MCF 10A (cell line): Measurements from ENCODE around the gene FOXK1. TPM values are rescaled to one million over a fixed set of nuclear protein-coding genes. Genes with fewer than 3 reads are reported as not detected.

Experiments used
- BruUV-seq: library from RNA; stranded (reverse); fragments of 400-500 nt; replicated peaks from 2 replicates; lab custom pipeline; 2021; lab: Mats Ljungman, UMichigan
- CTCF ChIA-PET: fragments of 300-600 bp; sonication (Branson Sonifier 250); formaldehyde crosslinking; extraction: SDS; loops from one replicate; lab custom pipeline; 2021; ENCODE audit warnings: antibody characterized with exemption, inconsistent platforms; lab: Yijun Ruan, JAX
- POLR2A ChIA-PET: fragments of 300-600, 350-650 bp; sonication (Branson Sonifier 250); formaldehyde crosslinking; extraction: SDS; loops from one replicate; lab custom pipeline; 2020; ENCODE audit warnings: antibody characterized with exemption, inconsistent platforms; lab: Yijun Ruan, JAX
- DNase-seq: peaks from one replicate; pipeline ENCODE4 v3.0.0-alpha.2; 2018; ENCODE audit not compliant: unreplicated experiment
- H3K27ac Mint-ChIP-seq: one replicate; pipeline ENCODE4 v1.8.0; 2022; ENCODE audit warnings: mild to moderate bottlenecking, low read depth, mixed read lengths; ENCODE audit not compliant: unreplicated experiment
- H3K27me3 Mint-ChIP-seq: one replicate; pipeline ENCODE4 v1.8.0; 2022; ENCODE audit warnings: mixed read lengths; ENCODE audit not compliant: insufficient read depth, unreplicated experiment
- H3K36me3 Mint-ChIP-seq: one replicate; pipeline ENCODE4 v1.8.0; 2022; ENCODE audit warnings: mild to moderate bottlenecking, moderate library complexity, mixed read lengths; ENCODE audit not compliant: insufficient read depth, unreplicated experiment
- H3K4me1 Mint-ChIP-seq: one replicate; pipeline ENCODE4 v1.8.0; 2022; ENCODE audit warnings: mixed read lengths; ENCODE audit not compliant: insufficient read depth, unreplicated experiment
- H3K4me3 Mint-ChIP-seq: one replicate; pipeline ENCODE4 v1.8.0; 2022; ENCODE audit warnings: mild to moderate bottlenecking, moderate library complexity, mixed read lengths; ENCODE audit not compliant: unreplicated experiment
- H3K9me3 Mint-ChIP-seq: one replicate; pipeline ENCODE4 v1.8.0; 2022; ENCODE audit warnings: mixed read lengths; ENCODE audit not compliant: unreplicated experiment
- intact Hi-C: fragments of 100-400 bp; cut with micrococcal nuclease; formaldehyde crosslinking; loops from 2 replicates; pipeline ENCODE4 v1.14.1; 2022
- microRNA-seq: library from miRNA; unstranded; fragments of <30 nt; microRNA quantifications from one replicate; pipeline ENCODE4 v1.2.0, GENCODE V29; 2022
- total RNA-seq: library from RNA; stranded (reverse); gene quantifications from 2 replicates; pipeline ENCODE4 v1.2.3, GENCODE V29; 2022
- TF ChIP-seq, protein P1 (sequence below): fragments of 200-600 bp; IDR thresholded peaks from one replicate; pipeline ENCODE4 v1.8.0; 2022; ENCODE audit warnings: antibody characterized with exemption, mild to moderate bottlenecking; ENCODE audit not compliant: unreplicated experiment

The FOXK1 gene
- total RNA-seq, 1 experiment from 2014 or later = 37.7 TPM

DNA sequence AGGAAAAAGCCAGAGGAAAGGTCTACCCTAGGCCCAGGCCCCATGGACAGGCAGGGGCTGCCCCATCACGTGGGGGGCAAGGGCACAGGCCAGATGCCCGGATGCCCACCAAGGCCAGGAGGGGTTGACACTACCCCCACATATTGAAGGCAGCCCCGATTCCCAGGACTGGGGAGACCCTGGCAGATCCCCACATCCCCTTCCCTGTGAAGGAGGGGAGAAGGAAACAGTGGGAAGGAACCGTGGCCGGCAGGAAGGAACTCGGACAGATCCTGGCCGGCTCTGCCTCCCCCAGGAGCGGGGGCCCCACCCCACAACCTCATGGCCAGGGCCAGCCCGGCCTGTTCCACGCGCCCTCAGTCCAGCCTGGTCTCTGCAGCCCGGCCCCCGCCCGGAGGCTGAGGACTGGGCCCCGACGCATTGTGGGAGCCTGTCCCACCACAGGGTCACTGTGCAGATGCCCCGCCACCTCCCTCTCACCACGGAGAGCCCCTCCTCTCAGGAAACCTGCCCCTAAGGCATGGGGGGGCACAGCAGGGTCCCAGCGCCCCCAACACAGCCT lies 138.4 kb downstream of the FOXK1 start:
- CTCF ChIA-PET = no interaction called here
- peaks cover 11% of the 10 kb centered on the region for H3K27me3 Mint-ChIP-seq
- no peak overlapping the region for H3K4me3 Mint-ChIP-seq
- TF ChIP-seq, protein P1, sequence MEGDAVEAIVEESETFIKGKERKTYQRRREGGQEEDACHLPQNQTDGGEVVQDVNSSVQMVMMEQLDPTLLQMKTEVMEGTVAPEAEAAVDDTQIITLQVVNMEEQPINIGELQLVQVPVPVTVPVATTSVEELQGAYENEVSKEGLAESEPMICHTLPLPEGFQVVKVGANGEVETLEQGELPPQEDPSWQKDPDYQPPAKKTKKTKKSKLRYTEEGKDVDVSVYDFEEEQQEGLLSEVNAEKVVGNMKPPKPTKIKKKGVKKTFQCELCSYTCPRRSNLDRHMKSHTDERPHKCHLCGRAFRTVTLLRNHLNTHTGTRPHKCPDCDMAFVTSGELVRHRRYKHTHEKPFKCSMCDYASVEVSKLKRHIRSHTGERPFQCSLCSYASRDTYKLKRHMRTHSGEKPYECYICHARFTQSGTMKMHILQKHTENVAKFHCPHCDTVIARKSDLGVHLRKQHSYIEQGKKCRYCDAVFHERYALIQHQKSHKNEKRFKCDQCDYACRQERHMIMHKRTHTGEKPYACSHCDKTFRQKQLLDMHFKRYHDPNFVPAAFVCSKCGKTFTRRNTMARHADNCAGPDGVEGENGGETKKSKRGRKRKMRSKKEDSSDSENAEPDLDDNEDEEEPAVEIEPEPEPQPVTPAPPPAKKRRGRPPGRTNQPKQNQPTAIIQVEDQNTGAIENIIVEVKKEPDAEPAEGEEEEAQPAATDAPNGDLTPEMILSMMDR = no peak
- no peaks in the 10 kb centered on the region for H3K9me3 Mint-ChIP-seq
- no TSS peak for BruUV-seq
- no peak overlapping the region for H3K27ac Mint-ChIP-seq
- intact Hi-C loops = no loop called here
- H3K4me1 Mint-ChIP-seq = no peaks in the 10 kb centered on the region
- no peak for DNase-seq
- POLR2A ChIA-PET = interaction anchor here (0.8 kb wide), 1 partner anchor 45 kb away, joined by 4 read pairs; the partner anchor contains the start of gene AP5Z1
- no peaks in the 10 kb centered on the region for H3K36me3 Mint-ChIP-seq

Small RNAs within 50 kb of the gene (microRNA-seq; reads per million reads assigned to microRNA genes)
- gene MIR4656 = not detected

Other genes starting within 250 kb of the FOXK1 start
- gene AP5Z1, start 93.3 kb downstream of the FOXK1 start, total RNA-seq = 26.5 and 35.0 TPM in 2 replicates
- not detected in 2 replicates for gene PAPOLB, start 179.7 kb downstream of the FOXK1 start, total RNA-seq
- gene RADIL, start 201.4 kb downstream of the FOXK1 start, total RNA-seq = not detected in 2 replicates